OCI-LY7 (cell line): ENCODE results near the gene RCHY1. TPM values are rescaled to one million over a fixed set of nuclear protein-coding genes. Genes with fewer than 3 reads are reported as not detected.
"Not testable (repeated sequence)": the region's sequence is repeated elsewhere in the genome, so short reads cannot be mapped to it uniquely, and the experiment has no call there.

Source experiments
- BruUV-seq: library from RNA; stranded (reverse); fragments of 400-500 nt; replicated peaks from 2 replicates; lab custom pipeline; 2021; lab: Mats Ljungman, UMichigan
- CTCF ChIA-PET: fragments of 300-600 bp; sonication (Branson Sonifier 250); formaldehyde crosslinking; loops from one replicate; lab custom pipeline; 2022; ENCODE audit warnings: antibody characterized with exemption; ENCODE audit not compliant: unreplicated experiment; lab: Charles Lee
- POLR2A ChIA-PET: fragments of 300-600 bp; sonication (Branson Sonifier 250); formaldehyde crosslinking; loops from one replicate; lab custom pipeline; 2022; ENCODE audit warnings: antibody characterized with exemption; lab: Charles Lee
- DNase-seq: peaks from one replicate; pipeline ENCODE4 v3.0.0-alpha.2; 2015; ENCODE audit warnings: low spot score
- H2AFZ ChIP-seq: fragments of 200-600 bp; sonication (generic), shearing (Covaris generic); 2 replicates; pipeline ENCODE4 v1.6.1; 2014; ENCODE audit warnings: mild to moderate bottlenecking, antibody characterized with exemption, low read length, moderate library complexity
- H3K27ac ChIP-seq: fragments of 200-600 bp; sonication (generic); 2 replicates; pipeline ENCODE4 v1.5.1; 2014; ENCODE audit warnings: mixed run types, low read depth, mild to moderate bottlenecking, moderate library complexity, low read length, inconsistent platforms; ENCODE audit not compliant: poor library complexity, severe bottlenecking
- H3K36me3 ChIP-seq: fragments of 200-600 bp; sonication (generic); 2 replicates; pipeline ENCODE4 v1.6.1; 2014; ENCODE audit warnings: mild to moderate bottlenecking, antibody characterized with exemption, low read length, moderate library complexity, mixed read lengths; ENCODE audit not compliant: insufficient read depth
- H3K4me1 ChIP-seq: fragments of 200-600 bp; sonication (generic); 2 replicates; pipeline ENCODE4 v1.5.1; 2014; ENCODE audit warnings: mild to moderate bottlenecking, low read length; ENCODE audit not compliant: insufficient read depth, poor library complexity, severe bottlenecking
- H3K4me2 ChIP-seq: fragments of 200-600 bp; sonication (generic); 2 replicates; pipeline ENCODE4 v1.6.1; 2014; ENCODE audit warnings: mild to moderate bottlenecking, low read length
- H3K4me3 ChIP-seq: fragments of 200-600 bp; sonication (generic); 2 replicates; pipeline ENCODE4 v1.5.1; 2014; ENCODE audit warnings: mild to moderate bottlenecking, low read depth, low read length; ENCODE audit not compliant: poor library complexity, severe bottlenecking
- H3K79me2 ChIP-seq: fragments of 200-600 bp; sonication (generic); 2 replicates; pipeline ENCODE4 v1.6.1; 2016; ENCODE audit warnings: low read depth, mild to moderate bottlenecking, low read length, moderate library complexity, mixed read lengths; ENCODE audit not compliant: insufficient read depth
- H3K9me2 ChIP-seq: fragments of 200-600 bp; sonication (generic); 2 replicates; pipeline ENCODE4 v1.6.1; 2016; ENCODE audit warnings: mild to moderate bottlenecking, low read length, mixed read lengths; ENCODE audit not compliant: insufficient read depth
- H3K9me3 ChIP-seq: fragments of 200-600 bp; sonication (generic); 2 replicates; pipeline ENCODE4 v1.6.1; 2014; ENCODE audit warnings: mild to moderate bottlenecking, mixed run types, low read length, mixed read lengths
- H4K20me1 ChIP-seq: fragments of 200-600 bp; sonication (generic); 2 replicates; pipeline ENCODE4 v1.6.1; 2014; ENCODE audit warnings: mild to moderate bottlenecking, antibody characterized with exemption, low read length, moderate library complexity, mixed read lengths; ENCODE audit not compliant: insufficient read depth
- EZH2phosphoT487 ChIP-seq: fragments of 200-600 bp; sonication (generic); IDR thresholded peaks from 2 replicates; pipeline ENCODE4 v1.6.1; 2018; ENCODE audit warnings: low read depth, borderline replicate concordance, mild to moderate bottlenecking, mixed run types, antibody characterized with exemption, low read length, moderate library complexity, mixed read lengths
- intact Hi-C: fragments of 100-400 bp; cut with micrococcal nuclease; formaldehyde crosslinking; loops from one replicate; pipeline ENCODE4 v1.10.0; 2022; ENCODE audit not compliant: unreplicated experiment
- total RNA-seq, 2 experiments: library from RNA; depleted of rRNA in 1 of 2; stranded (reverse); fragments of >200 nt in 1 of 2; shearing (Covaris generic) in 1 of 2; gene quantifications; 2 replicates each; pipeline ENCODE4 v1.2.3, GENCODE V29; 2014 to 2022
- TF ChIP-seq, protein P1 (sequence below): fragments of 200-600 bp; sonication (generic); conservative IDR thresholded peaks from 2 replicates; pipeline ENCODE4 v1.5.1; 2014; ENCODE audit warnings: mild to moderate bottlenecking, antibody characterized with exemption, low read length, moderate library complexity, mixed read lengths

The RCHY1 gene
- total RNA-seq, 2 experiments from 2014 or later = 9.2 to 25.5 TPM

DNA sequence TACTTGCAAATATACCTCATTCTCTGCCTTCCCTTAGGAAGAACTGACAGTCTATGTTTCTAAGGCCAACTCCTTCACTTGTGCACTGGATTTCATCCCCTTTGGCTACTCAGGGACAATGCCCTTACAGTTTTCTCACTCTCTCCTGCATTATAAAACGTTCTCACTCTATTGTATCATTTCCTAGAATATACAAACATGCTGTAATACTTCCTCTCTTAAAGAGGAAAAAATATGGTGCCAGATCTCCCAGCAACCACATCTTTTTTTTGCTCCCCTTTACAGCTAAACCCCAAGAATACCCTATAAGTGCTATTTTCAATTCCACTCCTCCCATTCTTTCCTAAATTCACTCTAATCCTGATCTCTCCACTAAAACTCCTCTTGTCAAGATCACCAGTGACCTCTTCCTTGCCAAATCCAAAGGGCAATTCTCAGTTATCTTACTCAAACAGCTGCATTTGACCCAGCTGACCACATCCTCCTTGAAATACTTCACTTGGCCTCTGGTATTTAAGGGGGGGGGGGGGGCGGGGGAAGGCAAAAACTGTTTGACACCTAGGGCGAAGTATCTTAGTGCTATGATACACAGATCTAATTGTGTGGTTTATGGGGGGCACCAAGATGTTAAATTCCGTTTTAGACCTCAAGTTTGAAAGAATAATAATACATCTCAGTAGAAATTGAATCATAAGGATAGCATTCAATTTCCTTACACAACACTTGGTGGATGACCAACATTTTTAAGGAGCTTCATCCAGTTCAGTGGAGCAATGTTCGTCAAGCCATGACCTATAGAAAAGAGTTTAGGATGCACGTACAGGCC lies 1.6 kb downstream of the RCHY1 start:
- Histone ChIP-seq H3K9me3 (peaks cover 23% of the 10 kb centered on the region; the same call in 1 of the 2 replicates), H3K27ac (peak overlapping the region; percentile 92), H4K20me1 (peaks cover 8% of the 10 kb centered on the region; the same call in 1 of the 2 replicates), H3K79me2 (peaks cover 83% of the 10 kb centered on the region), H2AFZ (peak overlapping the region; percentile 95; the same call in 1 of the 2 replicates), H3K4me2 (peak overlapping the region; percentile 98), H3K4me3 (peak overlapping the region; percentile 87), H3K9me2 (no peaks in the 10 kb centered on the region), H3K36me3 (peaks cover 48% of the 10 kb centered on the region), H3K4me1 (peaks cover 34% of the 10 kb centered on the region)
- POLR2A ChIA-PET = interaction anchor here (0.6 to 3.9 kb wide), 8 partner anchors 7 to 555 kb away, joined by 3 to 18 read pairs (median 4); partner anchors contain the start of gene USO1
- intact Hi-C loops = loop anchor here (10.0 kb wide), 1 partner anchor 1642 kb away; the partner anchor contains the start of gene CCNG2
- BruUV-seq = no TSS peak
- no peak for TF ChIP-seq EZH2phosphoT487
- TF ChIP-seq, protein P1, sequence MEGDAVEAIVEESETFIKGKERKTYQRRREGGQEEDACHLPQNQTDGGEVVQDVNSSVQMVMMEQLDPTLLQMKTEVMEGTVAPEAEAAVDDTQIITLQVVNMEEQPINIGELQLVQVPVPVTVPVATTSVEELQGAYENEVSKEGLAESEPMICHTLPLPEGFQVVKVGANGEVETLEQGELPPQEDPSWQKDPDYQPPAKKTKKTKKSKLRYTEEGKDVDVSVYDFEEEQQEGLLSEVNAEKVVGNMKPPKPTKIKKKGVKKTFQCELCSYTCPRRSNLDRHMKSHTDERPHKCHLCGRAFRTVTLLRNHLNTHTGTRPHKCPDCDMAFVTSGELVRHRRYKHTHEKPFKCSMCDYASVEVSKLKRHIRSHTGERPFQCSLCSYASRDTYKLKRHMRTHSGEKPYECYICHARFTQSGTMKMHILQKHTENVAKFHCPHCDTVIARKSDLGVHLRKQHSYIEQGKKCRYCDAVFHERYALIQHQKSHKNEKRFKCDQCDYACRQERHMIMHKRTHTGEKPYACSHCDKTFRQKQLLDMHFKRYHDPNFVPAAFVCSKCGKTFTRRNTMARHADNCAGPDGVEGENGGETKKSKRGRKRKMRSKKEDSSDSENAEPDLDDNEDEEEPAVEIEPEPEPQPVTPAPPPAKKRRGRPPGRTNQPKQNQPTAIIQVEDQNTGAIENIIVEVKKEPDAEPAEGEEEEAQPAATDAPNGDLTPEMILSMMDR = no peak
- CTCF ChIA-PET = no interaction called here
- peak; percentile 60 for DNase-seq

DNA sequence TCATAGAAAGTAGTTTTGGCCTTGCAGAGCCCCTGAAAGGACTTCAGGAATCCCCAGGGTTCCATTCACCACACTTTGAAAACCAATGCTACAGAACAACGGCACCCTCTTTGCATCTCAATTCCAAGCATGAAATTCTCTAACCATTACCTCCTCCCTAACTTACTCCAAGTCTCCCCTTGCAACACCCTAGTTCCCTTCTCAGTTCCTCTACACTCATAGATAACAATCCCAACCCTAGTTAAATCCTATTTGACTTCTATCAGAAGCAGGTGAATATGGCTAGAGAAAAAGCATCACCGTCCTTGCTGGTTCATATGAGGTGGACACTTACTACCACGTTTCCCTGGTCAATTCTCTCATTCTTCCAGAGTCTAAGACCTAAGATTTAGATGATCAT lies 2.4 kb downstream of the RCHY1 start:
- no peak for DNase-seq
- H3K27ac ChIP-seq = peak overlapping the region; percentile 92
- CTCF ChIA-PET = no interaction called here
- no TSS peak for BruUV-seq
- H2AFZ ChIP-seq = no peak overlapping the region
- POLR2A ChIA-PET = interaction anchor here (1.4 to 1.5 kb wide), 2 partner anchors 12 to 15 kb away, joined by 5 to 6 read pairs; no protein-coding TSS in a partner anchor
- no peaks in the 10 kb centered on the region for H3K9me2 ChIP-seq
- H3K36me3 ChIP-seq = peaks cover 48% of the 10 kb centered on the region
- H3K4me2 ChIP-seq = peak overlapping the region; percentile 98
- intact Hi-C loops = loop anchor here (10.0 kb wide), 1 partner anchor 1643 kb away; the partner anchor contains the start of gene CCNG2
- peaks cover 34% of the 10 kb centered on the region for H3K4me1 ChIP-seq
- H4K20me1 ChIP-seq = peaks cover 8% of the 10 kb centered on the region; the same call in 1 of the 2 replicates
- peaks cover 87% of the 10 kb centered on the region for H3K79me2 ChIP-seq
- no peak for TF ChIP-seq EZH2phosphoT487
- TF ChIP-seq, protein P1 = no peak
- peaks cover 23% of the 10 kb centered on the region; the same call in 1 of the 2 replicates for H3K9me3 ChIP-seq
- H3K4me3 ChIP-seq = peak overlapping the region; percentile 87

DNA sequence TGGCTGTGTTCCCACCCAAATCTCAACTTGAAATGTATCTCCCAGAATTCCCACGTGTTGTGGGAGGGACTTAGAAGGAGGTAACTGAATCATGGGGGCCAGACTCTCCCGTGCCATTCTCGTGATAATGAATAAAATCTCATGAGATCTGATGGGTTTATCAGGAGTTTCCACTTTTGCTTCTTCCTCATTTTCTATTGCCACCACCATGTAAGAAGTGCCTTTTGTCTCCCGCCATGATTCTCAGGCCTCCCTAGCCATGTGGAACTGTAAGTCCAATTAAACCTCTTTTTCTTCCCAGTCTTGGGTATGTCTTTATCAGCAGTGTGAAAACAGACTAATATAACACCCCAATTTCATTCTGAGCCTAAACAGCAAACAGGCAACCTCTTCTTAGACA lies 4.6 kb downstream of the RCHY1 start:
- H3K4me2 ChIP-seq, POLR2A ChIA-PET, H3K9me2 ChIP-seq, intact Hi-C loops, DNase-seq, H2AFZ ChIP-seq, CTCF ChIA-PET, H3K4me3 ChIP-seq, H3K27ac ChIP-seq, BruUV-seq, H4K20me1 ChIP-seq: not testable (repeated sequence)
- Histone ChIP-seq H3K36me3 (peaks cover 67% of the 10 kb centered on the region), H3K79me2 (peaks cover 82% of the 10 kb centered on the region), H3K9me3 (peaks cover 23% of the 10 kb centered on the region; the same call in 1 of the 2 replicates), H3K4me1 (peaks cover 19% of the 10 kb centered on the region)
